Activated naive CD8-positive, alpha-beta T cell (primary cell): ENCODE results near the gene DRD5.
"Not testable (repeated sequence)": the region's sequence is repeated elsewhere in the genome, so short reads cannot be mapped to it uniquely, and the experiment has no call there.

ENCODE experiments used
- H3K27ac Mint-ChIP-seq: one replicate; pipeline ENCODE4 v1.8.0; 2021; ENCODE audit warnings: mixed read lengths
- H3K27me3 Mint-ChIP-seq: one replicate; pipeline ENCODE4 v1.8.0; 2021; ENCODE audit warnings: mixed read lengths
- H3K36me3 Mint-ChIP-seq: one replicate; pipeline ENCODE4 v1.8.0; 2021; ENCODE audit warnings: mixed read lengths
- H3K4me1 Mint-ChIP-seq: one replicate; pipeline ENCODE4 v1.8.0; 2021; ENCODE audit warnings: low read depth, mixed read lengths
- H3K4me3 Mint-ChIP-seq: one replicate; pipeline ENCODE4 v1.8.0; 2021; ENCODE audit warnings: mild to moderate bottlenecking, mixed read lengths
- H3K9me3 Mint-ChIP-seq: one replicate; pipeline ENCODE4 v1.8.0; 2021; ENCODE audit warnings: low read depth, mixed read lengths

The DRD5 gene

DNA sequence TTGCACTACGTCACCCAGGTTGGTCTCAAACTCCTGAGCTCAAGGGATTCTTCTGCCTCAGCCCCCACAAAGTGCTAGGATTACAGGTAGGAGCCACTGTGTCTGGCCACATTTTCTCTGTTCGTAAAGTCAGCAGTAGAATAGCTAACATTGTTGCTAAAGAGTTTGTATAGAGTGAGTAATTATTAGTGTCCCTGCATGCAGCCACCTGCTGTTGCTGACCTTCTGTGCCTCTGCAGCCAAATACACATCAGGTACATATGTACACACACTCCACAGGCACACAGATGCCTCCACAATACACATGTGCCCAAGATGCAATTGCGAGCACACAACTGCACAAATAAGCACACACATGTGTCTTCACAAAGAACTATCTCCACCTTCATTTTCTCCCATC, 10.9 kb downstream of the DRD5 start:
- H3K4me3 Mint-ChIP-seq = no peak overlapping the region
- H3K4me1 Mint-ChIP-seq = no peaks in the 10 kb centered on the region
- H3K27ac Mint-ChIP-seq = no peak overlapping the region
- peaks cover 11% of the 10 kb centered on the region for H3K27me3 Mint-ChIP-seq
- H3K36me3 Mint-ChIP-seq = no peaks in the 10 kb centered on the region
- H3K9me3 Mint-ChIP-seq = peaks cover 4% of the 10 kb centered on the region

DNA sequence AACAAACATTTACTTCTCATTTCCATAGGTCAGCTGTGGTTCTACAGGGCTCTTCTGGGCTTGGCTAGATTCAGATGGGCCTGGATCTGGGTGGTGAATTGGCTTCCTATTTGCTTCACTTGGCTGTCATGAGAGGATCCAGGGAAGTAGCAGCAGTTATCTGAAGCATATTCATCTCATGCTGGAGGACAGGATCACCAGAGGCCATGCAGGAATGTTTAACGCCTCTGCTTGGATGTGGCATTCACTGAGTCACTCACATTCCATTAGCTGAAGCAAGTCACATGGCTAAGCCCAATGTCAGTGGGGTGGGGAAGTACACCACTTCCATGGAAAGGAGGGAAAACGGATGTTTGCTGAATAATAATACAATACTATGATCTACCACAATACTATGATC, 15.2 kb downstream of the DRD5 start:
- not testable (repeated sequence) for H3K36me3 Mint-ChIP-seq, H3K4me3 Mint-ChIP-seq, H3K4me1 Mint-ChIP-seq, H3K27ac Mint-ChIP-seq, H3K9me3 Mint-ChIP-seq
- peaks cover 10% of the 10 kb centered on the region for H3K27me3 Mint-ChIP-seq

DNA sequence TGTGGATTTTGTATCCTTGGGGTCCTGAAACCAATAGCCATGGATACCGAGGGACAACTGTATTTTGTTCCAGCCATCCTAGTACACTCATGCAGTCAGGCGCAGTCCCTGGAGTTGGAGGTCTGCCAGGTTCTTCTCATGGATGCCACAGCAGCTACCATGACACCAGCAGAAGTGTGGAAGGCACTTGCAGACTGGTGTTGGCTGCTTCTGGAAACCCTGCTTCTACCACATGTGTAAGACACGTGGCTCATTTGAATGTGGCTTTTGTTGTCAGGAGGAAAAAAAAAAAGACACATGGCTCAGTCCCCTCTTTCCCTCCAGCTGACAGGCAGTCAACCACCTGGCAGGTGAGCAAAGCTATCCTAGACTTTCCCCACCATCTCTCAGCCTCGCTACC, 19.4 kb downstream of the DRD5 start:
- Mint-ChIP-seq H3K27ac (no peak overlapping the region), H3K4me1 (no peaks in the 10 kb centered on the region), H3K4me3 (no peak overlapping the region), H3K27me3 (peaks cover 9% of the 10 kb centered on the region), H3K36me3 (no peaks in the 10 kb centered on the region), H3K9me3 (no peaks in the 10 kb centered on the region)

DNA sequence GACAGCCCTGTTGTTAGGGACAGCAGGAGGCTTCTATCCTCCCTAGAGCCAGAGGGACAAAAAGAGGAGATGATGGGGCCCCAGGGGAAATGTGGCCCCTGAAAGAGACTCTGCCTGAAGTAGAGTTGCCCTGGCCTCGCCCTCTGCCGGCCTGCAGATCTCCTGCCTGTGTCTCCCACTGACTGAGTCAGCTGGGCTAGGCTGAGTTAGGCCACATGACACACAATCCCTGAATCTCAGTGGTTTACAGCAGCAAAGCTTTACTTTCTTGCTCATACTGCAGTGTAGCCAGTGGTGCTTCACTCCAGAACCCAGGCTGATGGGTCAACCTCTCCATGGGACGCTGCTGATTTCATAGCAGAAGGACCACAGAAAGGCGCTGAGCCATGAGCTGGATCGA, 23.5 kb downstream of the DRD5 start:
- Mint-ChIP-seq H3K4me3 (no peak overlapping the region), H3K4me1 (no peaks in the 10 kb centered on the region), H3K36me3 (no peaks in the 10 kb centered on the region), H3K27ac (no peak overlapping the region), H3K9me3 (no peaks in the 10 kb centered on the region), H3K27me3 (peaks cover 1% of the 10 kb centered on the region)

DNA sequence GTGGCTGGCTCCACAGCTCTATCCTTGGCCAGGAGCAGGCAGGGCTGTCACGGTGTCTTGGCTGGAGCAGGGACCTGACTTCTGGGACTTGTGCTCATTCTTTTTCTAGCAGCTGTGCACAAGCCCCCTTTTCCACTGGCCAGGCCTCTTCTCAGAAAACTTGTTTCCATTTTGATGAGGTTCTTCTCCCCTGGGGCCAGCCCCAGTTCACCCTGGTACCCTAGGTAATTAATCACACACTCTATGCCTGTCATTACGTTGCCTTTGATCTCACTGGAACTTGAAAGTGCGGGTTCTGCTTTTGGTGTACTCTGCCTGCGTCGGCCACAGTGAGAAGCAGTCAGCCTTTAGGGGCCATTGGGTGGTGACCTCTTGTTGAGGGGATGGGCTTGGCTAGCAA, 26.6 kb downstream of the DRD5 start:
- Mint-ChIP-seq H3K36me3 (no peaks in the 10 kb centered on the region), H3K4me1 (no peaks in the 10 kb centered on the region), H3K27me3 (peaks cover 6% of the 10 kb centered on the region), H3K27ac (no peak overlapping the region), H3K9me3 (no peaks in the 10 kb centered on the region), H3K4me3 (no peak overlapping the region)

DNA sequence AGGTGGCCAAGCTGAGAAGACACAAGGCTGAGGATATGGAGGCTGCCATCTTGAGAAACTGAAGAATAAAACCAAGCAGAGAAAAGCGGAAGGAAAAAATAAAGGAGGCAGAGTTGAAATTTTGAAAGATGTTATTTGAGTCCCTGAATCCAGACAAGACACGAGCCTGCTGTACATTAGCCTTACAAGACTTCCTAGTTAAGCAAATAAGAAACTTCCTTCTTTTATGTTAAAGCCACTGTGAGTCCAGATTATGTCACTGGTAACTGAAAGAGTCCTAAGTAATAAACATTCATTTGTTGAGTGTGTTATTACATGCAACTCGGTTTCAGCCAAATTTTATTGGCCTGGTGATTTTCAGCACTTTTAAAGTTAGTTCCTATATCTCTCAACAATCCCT, 30.4 kb downstream of the DRD5 start:
- H3K27me3 Mint-ChIP-seq = peaks cover 6% of the 10 kb centered on the region

DNA sequence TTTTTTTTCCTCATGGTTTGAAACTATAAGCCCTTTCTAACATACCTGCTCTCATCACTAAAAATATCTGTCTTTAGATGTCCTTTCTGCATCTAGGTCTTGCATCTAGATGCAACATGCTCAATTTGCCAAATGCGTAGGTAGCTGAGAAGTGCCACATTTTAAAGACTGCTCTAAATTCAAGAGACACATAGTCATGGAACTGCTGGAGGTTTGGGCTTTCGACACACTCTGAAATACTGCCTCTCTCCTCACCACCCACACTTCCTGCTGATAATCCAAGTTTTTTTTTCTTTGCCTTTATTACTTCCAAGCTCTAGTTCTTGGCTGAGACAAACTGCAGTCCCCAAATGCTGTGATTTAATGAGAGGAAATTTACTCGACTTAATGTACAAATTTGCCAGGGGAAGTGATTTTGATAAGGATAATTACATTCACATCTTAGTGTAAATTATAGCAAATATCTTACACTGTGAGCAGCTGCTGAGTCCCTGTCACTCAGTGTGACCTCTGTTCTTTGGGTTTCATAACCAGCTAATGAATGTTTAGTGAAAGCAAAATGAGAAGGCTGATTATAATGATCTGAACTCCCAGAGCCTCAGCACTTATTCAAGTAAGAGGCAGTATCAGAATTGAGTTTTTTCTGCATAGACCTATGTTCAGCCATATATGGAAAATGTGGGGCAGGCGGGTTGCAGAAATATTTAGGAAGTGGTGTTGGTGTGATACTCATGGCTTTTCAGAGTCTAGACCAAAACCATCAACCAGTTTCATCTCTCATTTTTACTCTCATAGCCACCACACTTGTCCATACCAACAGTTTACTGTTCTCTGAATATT, 31.3 kb downstream of the DRD5 start:
- H3K9me3 Mint-ChIP-seq = no peaks in the 10 kb centered on the region
- H3K4me3 Mint-ChIP-seq = no peak overlapping the region
- H3K4me1 Mint-ChIP-seq = no peaks in the 10 kb centered on the region
- peaks cover 6% of the 10 kb centered on the region for H3K27me3 Mint-ChIP-seq
- no peak overlapping the region for H3K27ac Mint-ChIP-seq
- H3K36me3 Mint-ChIP-seq = no peaks in the 10 kb centered on the region

More for the DNA sequence above, 30.4 kb downstream of the DRD5 start:
- Mint-ChIP-seq H3K4me1 (no peaks in the 10 kb centered on the region), H3K36me3 (no peaks in the 10 kb centered on the region), H3K27ac (no peak overlapping the region), H3K4me3 (no peak overlapping the region), H3K9me3 (no peaks in the 10 kb centered on the region)

DNA sequence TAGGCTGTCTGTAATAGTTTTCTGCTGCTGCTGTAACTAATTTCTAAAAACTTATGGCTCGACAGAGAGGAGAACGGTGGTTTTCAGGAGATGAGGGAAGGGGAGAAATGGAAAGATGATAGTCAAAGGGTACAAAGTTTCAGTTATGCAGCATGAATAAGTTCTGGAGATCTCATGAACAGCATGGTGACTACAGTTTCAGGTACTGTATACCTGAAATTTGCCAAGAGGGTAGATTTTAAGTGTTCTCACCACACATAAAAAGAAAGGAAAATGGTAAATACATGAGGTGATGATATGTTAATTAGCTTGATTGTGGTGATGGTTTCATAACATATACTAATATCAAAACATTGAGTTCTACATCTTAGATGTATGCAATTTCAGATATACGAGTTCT, 34.9 kb downstream of the DRD5 start:
- H3K27ac Mint-ChIP-seq = no peak overlapping the region
- no peaks in the 10 kb centered on the region for H3K9me3 Mint-ChIP-seq
- H3K4me1 Mint-ChIP-seq = no peaks in the 10 kb centered on the region
- H3K4me3 Mint-ChIP-seq = no peak overlapping the region
- no peaks in the 10 kb centered on the region for H3K36me3 Mint-ChIP-seq
- peaks cover 2% of the 10 kb centered on the region for H3K27me3 Mint-ChIP-seq

DNA sequence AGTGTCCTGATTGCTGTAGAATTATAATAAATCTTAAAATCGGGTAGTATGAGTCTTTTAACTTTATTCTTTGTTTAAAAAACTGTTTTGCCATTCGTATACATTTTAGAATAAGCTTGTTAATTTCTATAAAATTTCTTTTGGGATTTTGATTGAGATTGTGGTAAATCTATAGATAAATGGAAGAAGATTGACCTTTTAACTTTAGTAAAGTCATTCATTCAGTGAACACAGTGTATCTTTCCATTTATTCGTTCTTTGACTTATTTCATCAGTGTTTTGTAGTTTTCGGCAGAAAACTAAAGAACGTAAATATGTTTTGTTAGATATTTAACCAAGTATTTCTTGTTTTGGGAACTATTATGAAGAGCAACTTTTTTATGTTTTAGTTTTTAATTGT, 38.9 kb downstream of the DRD5 start:
- Mint-ChIP-seq H3K4me3 (no peak overlapping the region), H3K9me3 (no peaks in the 10 kb centered on the region), H3K27ac (no peak overlapping the region), H3K27me3 (peaks cover 1% of the 10 kb centered on the region), H3K36me3 (no peaks in the 10 kb centered on the region), H3K4me1 (peaks cover 7% of the 10 kb centered on the region)

DNA sequence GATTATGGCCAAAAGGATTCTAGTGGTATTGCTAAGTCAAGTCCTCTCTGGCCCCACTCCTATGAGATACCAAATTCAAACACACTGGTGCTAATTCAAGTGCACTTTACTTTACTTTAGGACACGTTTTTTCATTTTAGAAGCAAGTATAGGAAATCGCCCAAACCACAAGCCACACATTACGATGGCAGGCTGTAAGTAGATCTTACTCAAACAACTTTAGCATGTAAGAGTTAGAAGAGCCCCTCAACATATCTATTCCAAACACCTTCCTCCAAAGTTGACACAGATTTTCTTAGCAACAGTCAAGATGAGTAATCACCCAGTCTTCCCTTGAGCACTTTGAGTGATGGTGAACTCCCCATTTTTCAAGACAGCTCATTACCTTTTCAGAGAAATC, 43.6 kb downstream of the DRD5 start:
- peaks cover 12% of the 10 kb centered on the region for H3K4me1 Mint-ChIP-seq
- no peak overlapping the region for H3K4me3 Mint-ChIP-seq
- peaks cover 2% of the 10 kb centered on the region for H3K36me3 Mint-ChIP-seq
- H3K9me3 Mint-ChIP-seq = no peaks in the 10 kb centered on the region
- H3K27ac Mint-ChIP-seq = no peak overlapping the region
- H3K27me3 Mint-ChIP-seq = peaks cover 1% of the 10 kb centered on the region

DNA sequence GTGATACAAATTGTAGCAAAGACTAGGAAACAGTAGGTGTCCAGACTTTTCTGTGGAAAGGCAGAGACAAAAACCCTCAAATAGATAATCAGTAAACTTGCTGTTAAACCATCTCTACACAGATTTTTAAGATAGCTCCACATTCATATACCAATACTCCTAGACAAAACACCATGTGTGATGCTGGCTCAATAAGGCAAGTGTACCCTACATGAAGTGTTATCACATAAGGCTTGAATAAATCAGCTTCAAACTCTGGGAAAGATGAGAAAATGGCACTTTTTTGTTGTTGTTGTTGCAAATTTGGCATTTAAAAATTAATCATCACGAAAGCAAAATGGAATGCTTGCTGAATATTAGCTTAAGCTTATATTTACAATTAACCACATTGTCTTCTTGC, 45.1 kb downstream of the DRD5 start:
- Mint-ChIP-seq H3K27ac (no peak overlapping the region), H3K9me3 (no peaks in the 10 kb centered on the region), H3K4me3 (no peak overlapping the region), H3K36me3 (peaks cover 2% of the 10 kb centered on the region), H3K27me3 (peaks cover 1% of the 10 kb centered on the region), H3K4me1 (peaks cover 12% of the 10 kb centered on the region)

DNA sequence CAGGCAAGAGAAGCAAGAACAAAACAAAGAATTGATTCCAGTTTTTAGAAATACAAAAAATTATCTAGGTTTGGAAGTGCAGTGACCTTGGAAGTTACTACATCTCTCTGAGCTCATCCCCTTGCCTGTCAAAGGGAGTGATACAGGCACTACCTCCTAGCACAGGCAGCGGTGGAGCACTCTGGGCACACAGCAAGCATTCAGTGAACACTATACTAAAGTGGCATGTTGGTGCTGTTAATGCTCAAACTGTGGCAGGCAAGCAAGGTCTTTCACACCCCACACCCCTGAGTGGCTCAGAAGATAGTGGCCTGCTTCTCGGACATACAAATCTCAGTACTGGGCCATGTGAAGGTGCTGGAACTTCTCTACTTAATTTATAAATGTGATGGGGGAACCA, 51.2 kb downstream of the DRD5 start:
- H3K27ac Mint-ChIP-seq = no peak overlapping the region
- H3K4me1 Mint-ChIP-seq = no peaks in the 10 kb centered on the region
- H3K36me3 Mint-ChIP-seq = peaks cover 3% of the 10 kb centered on the region
- no peak overlapping the region for H3K4me3 Mint-ChIP-seq
- H3K27me3 Mint-ChIP-seq = no peaks in the 10 kb centered on the region
- no peaks in the 10 kb centered on the region for H3K9me3 Mint-ChIP-seq

DNA sequence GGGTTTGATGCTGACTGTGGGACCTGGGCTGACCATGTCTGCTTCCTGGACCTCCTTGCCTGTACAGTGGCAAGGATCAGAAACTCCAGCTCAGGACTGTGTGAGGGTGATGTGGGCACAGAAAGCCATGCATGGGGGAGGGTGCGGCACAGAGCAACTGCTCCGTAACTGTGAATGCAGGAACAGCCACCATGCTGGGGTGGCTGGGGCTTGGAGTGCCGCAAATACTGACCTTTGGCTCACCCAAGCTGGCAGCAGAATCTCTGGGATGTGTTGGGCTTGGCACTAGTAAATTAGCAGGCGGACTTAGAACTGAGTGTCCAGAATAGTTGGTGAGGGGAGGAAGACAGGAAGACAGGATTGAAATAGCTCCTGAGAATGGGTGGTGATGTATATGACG, 52.0 kb downstream of the DRD5 start:
- H3K36me3 Mint-ChIP-seq = peaks cover 3% of the 10 kb centered on the region
- no peak overlapping the region for H3K27ac Mint-ChIP-seq
- no peaks in the 10 kb centered on the region for H3K4me1 Mint-ChIP-seq
- peaks cover under 1% of the 10 kb centered on the region for H3K27me3 Mint-ChIP-seq
- no peak overlapping the region for H3K4me3 Mint-ChIP-seq
- peaks cover under 1% of the 10 kb centered on the region for H3K9me3 Mint-ChIP-seq
